Adipose tissue (tissue), 3 donors: ENCODE measurements around the gene C16orf54. TPM values are rescaled to one million over a fixed set of nuclear protein-coding genes. Genes with fewer than 3 reads are reported as not detected.
"Not testable (repeated sequence)": the region's sequence is repeated elsewhere in the genome, so short reads cannot be mapped to it uniquely, and the experiment has no call there.

Experiments
- H3K27ac ChIP-seq: one replicate; pipeline ENCODE4 v1.5.1; 2013; ENCODE audit warnings: low read depth, low read length
- WGBS, 3 donors: extraction: QIAGEN DNeasy Blood & Tissue Kit; methylation state at CpG; one replicate each; pipeline ENCODE4 v1.1.7; 2013; 5-methylcytosine and 5-hydroxymethylcytosine counted together
- polyA plus RNA-seq, 3 donors: library from polyadenylated mRNA; stranded (reverse); fragments of 200-250 nt; gene quantifications; one replicate each; pipeline ENCODE4 v1.2.3, GENCODE V29; 2013
- donor health status: healthy with polysubstance abuse.
- donor health status: Bipolar disorder and iron deficiency.
- donor health status: healthy.

Gene C16orf54
- polyA plus RNA-seq, 3 donors = 0.37 to 2.1 (median 1.6) TPM

DNA sequence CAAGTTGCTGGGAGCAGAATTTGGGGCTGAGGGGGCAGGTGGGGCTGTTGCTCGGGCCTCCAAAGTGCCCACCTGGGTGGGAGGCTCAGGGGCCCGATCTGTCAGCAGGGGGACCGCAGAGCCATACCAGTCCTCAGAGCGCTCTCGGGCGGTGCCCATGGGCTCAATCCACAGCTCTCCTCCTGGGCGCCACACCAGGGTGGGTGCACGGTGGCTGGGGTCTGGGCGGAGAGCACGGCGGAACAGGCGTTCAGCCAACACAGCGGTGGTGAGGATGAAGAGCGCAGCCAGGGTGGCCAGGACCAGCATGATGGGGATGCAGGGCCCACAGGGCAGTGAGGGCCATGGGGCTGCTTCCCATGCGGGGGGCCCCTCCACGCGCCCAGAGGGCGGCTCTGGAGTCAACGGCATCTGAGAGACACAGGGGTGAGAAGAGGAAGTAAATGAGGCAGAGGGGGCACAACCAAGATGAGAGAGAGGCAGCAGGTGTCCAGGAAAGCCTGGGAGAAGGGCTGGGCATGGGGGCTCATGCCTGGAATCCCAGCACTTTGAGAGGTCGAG is 1.2 kb downstream of the C16orf54 start:
- WGBS, 3 donors = 64 to 89% (median 71%) methylated on average over 20 of the region's 20 CpGs
- no peak overlapping the region for H3K27ac ChIP-seq

DNA sequence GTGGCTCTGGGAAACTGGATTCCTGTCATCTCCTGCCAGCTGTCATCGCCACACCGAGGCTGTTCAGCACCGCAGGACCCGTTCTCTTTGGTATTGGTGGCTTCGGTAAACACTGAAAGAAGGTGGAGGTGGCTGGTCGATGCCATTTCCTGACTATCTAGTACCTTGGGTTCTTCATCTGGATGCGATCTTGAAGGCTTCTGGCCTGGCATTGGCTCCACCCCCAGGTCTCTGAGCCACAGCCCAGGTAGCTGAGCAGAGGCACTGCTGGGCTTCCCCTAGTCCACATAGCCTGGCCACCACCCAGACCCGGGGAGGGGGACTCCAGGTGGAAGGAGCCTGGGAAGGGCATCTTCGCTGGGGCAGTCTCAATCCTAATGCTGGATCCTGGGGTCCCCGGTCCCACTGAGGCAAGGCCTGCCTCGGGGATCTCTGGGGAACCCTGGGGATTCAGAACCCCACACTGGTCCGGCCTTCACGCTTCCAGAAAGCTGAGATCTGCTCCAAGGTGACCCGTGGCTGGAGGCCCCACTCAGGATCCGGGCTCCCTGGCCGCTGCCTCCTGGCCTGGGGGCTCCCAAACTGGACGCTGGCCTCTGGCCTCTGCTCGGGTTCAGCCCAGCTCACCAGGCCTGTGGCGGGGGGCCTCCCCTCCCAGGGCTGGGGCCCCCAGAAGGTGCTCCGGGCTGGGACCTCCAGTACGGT is 1.8 kb downstream of the C16orf54 start:
- H3K27ac ChIP-seq = no peak overlapping the region
- 80 to 82% (median 81%) methylated on average over 19 to 21 of the region's 21 CpGs for WGBS, 3 donors

DNA sequence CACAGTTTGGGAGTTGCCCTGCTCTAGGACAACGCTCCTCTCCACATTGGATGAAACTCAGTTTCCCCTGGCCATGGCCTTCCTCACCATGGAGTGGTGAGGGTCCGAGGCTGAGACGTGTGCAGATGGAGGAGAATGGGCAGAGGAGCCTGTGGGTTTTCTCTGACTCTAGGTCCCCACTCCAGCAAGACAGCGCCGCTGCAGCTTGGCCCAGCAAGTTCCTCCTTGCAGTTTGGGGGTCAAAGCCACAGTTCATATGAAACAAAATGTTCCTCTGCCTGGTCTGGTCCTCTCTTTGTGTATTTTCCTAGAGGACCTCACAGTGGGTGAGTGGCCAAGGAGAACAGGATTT is 2.3 kb downstream of the C16orf54 start:
- no peak overlapping the region for H3K27ac ChIP-seq
- WGBS, 3 donors = 59 to 77% (median 69%) methylated on average over 5 of the region's 5 CpGs

DNA sequence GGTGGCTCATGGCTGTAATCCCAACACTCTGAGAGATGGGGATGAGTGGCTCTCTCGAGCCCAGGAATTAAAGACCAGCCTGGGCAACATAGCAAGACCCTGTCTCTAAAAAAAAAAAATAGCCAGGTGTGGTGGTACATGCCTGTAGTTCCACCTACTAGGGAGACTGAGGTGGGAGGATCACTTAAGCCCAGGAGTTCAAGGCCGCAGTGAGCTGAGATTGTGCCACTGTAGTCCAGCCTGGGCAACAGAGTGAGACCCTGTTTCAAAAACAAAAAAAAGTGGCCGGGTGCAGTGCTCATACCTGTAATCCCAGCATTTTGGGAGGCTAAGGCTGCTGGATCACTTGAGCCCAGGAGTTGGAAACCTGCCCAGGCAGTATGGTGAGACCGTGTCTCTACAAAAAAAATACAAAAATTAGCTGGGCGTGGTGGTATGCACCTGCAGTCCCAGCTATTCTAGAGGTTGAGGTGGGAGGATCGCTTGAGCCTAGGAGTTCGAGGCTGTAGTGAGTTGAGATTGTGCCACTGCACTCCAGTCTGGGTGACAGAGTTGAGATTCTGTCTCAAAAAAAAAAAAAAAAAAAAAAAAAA is 3.0 kb downstream of the C16orf54 start:
- 80 to 85% (median 83%) methylated on average over 7 of the region's 7 CpGs for WGBS, 3 donors
- H3K27ac ChIP-seq = no peak overlapping the region

DNA sequence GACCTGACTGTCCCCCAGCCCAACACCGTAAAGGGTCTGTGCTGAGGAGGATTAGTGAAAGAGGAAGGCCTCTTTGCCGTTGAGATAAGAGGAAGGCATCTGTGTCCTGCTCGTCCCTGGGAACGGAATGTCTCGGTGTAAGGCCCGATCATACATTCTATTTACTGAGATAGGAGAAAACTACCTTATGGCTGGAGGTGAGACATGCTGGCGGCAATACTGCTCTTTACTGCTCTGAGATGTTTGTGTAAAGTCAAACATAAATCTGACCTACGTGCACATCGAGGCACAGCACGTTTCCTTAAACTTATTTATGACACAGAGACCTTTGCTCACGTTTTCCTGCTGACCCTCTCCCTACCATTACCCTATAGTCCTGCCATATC is 5.2 kb downstream of the C16orf54 start:
- 44 to 62% (median 47%) methylated on average over 11 of the region's 11 CpGs for WGBS, 3 donors

DNA sequence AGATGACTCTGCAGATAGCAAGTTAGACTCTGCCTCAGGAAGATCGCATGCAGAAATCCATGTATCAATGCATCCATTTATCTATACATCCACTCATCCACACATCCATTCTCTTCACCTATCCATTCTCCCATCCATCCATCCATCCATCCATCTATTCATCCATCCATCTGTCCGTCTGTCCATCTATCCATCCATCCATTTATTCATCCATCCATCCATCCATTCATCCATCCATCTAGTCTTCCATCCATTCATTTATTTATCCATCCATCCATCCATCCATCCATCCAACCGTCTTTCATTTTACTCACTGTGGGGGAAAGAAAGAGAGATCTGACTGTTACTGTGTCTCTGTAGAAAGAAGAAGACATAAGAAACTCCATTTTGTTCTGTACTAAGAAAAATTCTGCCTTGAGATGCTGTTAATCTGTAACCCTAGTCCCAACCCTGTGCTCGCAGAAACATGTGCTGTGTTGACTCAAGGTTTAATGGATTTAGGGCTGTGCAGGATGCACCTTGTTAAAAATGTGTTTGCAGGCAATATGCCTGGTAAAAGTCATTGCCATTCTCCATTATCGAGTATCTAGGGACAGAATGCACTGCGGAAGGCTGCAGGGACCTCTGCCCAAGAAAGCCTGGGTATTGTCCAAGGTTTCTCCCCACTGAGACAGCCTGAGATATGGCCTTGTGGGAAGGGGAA is 5.7 kb downstream of the C16orf54 start:
- H3K27ac ChIP-seq = not testable (repeated sequence)
- WGBS, 3 donors = 63 to 84% (median 76%) methylated on average over 6 of the region's 6 CpGs

More for the DNA sequence above, 5.2 kb downstream of the C16orf54 start:
- H3K27ac ChIP-seq = not testable (repeated sequence)

DNA sequence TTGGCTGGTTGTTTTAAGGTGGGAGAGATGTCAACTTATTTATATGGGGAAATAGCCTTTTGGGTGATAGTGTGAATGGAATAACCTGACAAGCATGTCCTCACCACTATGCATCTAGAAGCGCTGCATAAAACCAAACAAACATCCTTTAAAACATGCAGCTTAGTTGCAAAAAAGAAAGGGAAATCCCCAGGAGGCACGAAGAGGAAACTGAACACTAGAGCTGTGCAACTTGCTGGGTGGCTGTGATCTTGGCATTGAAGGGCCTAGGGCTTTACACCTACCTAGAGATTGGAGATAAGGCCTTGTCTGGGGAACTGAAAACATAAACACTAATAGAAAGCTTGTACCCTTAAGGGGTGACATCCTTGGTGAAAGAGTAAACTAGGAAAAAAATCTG is 7.3 kb downstream of the C16orf54 start:
- no peak overlapping the region for H3K27ac ChIP-seq
- WGBS, 3 donors = 49 to 80% (median 50%) methylated on average over 2 of the region's 2 CpGs

DNA sequence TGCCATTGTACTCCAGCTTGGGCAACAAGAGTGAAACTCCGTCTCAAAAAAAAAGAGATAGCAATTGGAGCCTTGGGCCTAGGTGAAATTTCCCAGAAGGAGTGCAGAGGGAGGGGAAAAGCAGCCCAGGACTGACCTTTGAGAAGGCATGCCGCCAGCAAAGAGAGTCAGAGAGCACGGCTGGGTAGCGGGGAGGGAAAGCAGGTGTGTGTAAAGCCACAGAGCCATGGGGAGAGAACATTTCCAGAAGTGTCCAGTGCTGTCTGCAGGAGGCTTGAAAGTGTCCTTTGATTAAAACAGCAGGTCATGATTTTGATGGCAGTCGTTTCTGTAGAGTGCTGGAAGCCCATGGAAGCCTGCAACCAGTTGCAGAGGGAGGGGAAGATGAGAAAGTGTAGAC is 8.1 kb downstream of the C16orf54 start:
- H3K27ac ChIP-seq = no peak overlapping the region
- WGBS, 3 donors = 39 to 76% (median 73%) methylated on average over 5 of the region's 5 CpGs

DNA sequence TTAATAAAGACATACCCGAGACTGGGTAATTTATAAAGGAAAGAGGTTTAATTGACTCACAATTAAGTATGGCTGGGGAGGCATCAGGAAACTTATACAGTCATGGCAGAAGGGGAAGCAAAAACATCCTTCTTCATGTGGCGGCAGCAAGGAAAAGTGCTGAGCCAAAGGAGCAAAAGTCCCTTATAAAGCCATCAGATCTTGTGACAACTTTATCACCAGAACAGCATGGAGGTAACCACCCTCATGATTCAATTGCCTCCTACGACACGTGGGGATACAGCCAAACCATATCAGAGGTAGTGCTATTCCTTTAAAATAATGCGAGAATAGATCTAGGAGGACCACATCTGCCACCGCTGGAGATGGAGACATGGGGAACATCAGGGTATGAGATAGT is 9.0 kb downstream of the C16orf54 start:
- H3K27ac ChIP-seq = no peak overlapping the region
- 65 to 80% (median 73%) methylated on average over 6 of the region's 6 CpGs for WGBS, 3 donors

DNA sequence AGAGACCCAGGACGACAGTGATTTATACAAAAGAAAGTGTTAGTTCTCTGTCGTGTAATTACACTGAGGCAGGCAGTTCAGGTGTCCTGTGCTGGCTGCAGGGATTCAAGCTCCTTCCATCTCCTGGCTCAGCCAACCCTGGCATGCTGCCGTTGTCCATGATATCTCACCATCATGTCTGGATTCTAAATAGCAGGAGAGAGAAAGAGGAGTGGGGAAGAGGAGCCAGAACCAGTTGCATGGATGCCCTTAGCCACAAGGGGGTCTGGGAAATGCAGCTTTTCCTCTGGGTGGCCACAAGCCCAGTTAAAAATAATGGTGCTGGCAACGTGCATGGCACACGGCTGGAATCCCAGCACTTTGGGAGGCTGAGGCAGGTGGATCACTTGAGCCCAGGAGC is 9.7 kb downstream of the C16orf54 start:
- H3K27ac ChIP-seq = no peak overlapping the region
- WGBS, 3 donors = 45 to 61% (median 57%) methylated on average over 5 of the region's 5 CpGs

DNA sequence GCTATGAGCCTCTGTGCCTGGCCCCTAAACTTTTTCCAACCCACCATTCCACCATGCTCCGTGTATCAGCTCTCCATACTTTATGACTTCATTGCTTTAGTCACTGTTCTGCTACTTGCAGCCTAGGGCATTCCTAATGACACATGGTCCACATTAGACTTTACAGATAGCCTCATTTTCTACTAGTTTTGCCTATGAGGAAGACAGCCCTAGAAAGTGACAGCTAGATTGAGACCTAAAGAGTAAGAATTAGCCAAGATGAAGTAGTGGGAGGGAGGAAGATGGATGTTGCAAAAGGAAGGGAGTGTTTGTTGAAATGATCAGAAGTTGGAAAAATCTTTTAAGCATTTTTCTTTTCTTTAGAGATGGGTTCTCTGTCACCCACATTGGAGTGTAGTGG is 11.0 kb downstream of the C16orf54 start:
- WGBS, 3 donors = 0 to 88% (median 79%) methylated on average over 1 of the region's 1 CpG

DNA sequence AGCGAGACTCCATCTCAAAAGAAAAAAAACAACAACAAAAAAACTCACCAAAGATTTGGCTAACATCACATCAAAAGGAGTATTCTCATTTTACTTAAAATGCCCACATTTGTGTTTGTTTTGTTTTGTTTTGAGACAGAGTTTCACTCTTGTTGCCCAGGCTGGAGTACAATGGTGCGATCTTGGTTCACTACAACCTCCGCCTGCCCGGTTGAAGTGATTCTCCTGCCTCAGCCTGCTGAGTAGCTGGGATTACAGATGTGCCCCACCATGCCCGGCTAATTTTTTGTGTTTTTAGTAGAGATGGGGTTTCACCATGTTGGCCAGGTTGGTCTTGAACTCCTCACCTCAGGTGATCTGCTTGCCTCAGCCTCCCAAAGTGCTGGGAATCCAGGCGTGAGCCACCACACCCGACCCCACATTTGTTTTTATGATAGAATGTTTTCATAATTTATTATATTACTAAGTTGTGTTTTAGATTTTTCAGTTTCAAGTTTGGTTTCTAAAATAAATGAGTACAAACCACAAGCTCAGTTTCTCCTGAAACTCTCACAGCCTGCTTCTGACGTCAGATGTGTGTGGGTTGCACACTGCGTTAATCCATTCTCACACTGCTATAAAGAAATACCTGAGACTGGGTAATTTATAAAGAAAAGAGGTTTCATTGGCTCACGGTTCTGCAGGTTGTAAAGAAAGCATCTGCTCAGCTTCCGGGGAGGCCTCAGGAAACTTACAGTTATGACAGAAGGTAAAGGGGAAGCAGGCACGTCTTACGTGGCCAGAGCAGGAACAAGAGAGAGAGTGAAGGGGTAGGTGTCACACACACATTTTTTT is 13.8 kb downstream of the C16orf54 start:
- WGBS, 3 donors = 67 to 87% (median 72%) methylated on average over 13 of the region's 13 CpGs
- not testable (repeated sequence) for H3K27ac ChIP-seq

More for the DNA sequence above, 11.0 kb downstream of the C16orf54 start:
- H3K27ac ChIP-seq = no peak overlapping the region

DNA sequence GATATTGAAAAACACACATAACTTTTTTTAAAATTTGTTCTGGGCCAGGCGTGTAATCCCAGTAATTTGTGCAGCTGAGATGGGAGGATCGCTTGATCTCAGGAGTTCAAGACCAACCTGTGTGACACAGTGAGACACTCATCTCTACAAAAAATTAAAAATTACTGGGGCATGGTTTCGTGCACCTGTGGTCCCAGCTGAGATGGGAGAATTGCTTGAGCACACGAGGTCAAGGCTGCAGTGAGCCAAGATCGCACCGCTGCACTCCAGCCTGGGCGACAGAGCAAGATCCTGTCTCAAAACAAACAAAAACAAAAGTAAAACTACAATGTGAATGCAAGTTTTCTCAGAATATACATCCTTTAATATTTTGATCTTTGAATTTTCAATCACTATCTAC is 15.1 kb downstream of the C16orf54 start:
- no peak overlapping the region for H3K27ac ChIP-seq
- 62 to 81% (median 77%) methylated on average over 7 of the region's 7 CpGs for WGBS, 3 donors

DNA sequence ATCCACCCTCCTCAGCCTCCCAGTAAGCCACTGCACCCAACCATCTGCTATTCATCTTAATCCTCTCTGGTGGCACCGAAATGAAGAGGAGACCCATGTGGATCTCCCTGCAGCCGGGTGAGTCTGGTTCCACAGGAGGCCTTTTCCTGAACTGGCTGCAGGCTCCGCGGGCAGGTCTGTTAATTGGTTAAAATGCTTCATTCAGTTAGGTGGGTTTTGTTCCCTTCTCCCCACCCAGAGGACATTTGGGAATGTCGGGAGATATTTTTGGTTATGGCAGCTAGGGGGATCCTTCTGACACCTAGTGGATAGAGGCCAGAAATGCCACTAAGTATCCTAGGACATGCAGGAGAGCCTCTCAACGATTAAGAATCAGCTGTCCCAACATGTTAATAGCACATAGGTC is 16.7 kb downstream of the C16orf54 start:
- H3K27ac ChIP-seq = no peak overlapping the region
- 34 to 53% (median 34%) methylated on average over 6 of the region's 6 CpGs for WGBS, 3 donors

DNA sequence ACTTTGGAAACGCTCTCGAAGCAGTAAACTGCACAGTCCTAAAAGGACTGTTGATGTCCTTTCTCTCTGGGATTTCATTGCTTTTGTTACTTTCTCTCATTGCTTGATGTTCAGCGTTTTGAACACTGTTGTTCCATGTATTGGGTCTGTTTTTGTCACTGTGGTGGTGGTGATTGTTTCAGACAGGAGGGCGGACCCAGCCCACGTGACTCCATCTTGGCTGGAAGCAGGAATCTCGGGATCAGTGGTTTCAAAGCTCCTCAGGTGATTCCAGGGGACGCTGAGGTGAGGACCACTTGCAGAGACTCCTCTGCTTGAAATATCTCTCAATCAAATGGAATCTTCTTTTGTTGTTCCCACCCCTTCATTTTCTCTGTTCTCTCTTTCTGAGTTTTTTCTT is 18.3 kb downstream of the C16orf54 start:
- WGBS, 3 donors = 79 to 87% (median 79%) methylated on average over 7 of the region's 7 CpGs
- H3K27ac ChIP-seq = no peak overlapping the region

DNA sequence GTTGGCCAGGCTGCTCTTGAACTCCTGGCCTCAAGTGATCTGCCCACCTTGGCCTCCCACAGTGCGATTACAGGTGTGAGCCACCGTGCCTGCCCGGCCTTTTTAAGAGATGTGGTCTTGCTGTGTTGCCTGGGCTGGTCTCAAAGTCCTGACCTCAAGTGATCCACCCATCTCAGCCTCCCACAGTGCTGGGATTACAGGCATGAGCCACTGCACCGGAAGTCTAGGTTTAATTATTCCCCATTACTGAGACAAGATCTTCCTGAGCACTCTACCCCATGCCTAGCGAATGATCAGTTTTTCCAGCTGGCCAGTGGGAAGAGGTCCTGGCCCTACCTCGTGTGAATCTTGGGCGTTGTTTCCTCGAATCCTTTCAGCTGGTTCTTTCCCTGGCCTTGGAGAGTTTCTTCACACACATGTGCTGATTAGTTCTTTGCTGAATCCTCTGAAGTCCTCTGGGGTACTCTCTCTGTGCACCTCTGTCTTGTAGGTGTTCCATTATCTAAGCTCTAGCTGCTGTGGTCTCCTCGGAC is 18.9 kb downstream of the C16orf54 start:
- WGBS, 3 donors = 54 to 81% (median 81%) methylated on average over 9 of the region's 9 CpGs

DNA sequence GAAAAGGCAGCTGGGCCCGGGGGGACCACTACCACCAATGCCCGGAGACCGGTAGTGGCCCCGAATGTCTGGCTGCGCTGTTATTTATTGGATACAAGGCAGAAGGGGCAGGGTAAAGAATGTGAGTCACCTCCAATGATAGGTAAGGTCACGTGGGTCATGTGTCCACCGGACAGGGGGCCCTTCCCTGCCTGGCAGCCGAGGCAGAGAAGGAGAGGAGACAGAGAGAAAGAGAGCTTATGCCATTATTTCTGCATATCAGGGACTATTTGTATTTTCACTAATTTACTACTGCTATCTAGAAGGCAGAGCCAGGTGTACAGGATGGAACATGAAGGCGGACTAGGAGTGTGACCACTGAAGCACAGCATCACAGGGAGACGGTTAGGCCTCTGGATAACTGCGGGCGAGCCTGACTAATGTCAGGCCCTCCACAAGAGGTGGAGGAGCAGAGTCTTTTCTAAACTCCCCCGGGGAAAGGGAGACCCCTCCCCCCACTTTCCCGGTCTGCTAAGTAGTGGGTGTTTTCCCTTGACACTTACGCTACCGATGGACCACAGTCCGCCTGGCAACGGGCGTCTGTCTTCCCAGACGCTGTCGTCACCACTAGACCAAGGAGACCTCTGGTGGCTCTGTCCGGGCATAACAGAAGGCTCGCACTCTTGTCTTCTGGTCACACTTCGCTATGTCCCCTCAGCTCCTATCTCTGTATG is 24.5 kb downstream of the C16orf54 start:
- 37 to 39% (median 38%) methylated on average over 19 to 23 of the region's 24 CpGs for WGBS, 3 donors

More for the DNA sequence above, 18.9 kb downstream of the C16orf54 start:
- no peak overlapping the region for H3K27ac ChIP-seq

DNA sequence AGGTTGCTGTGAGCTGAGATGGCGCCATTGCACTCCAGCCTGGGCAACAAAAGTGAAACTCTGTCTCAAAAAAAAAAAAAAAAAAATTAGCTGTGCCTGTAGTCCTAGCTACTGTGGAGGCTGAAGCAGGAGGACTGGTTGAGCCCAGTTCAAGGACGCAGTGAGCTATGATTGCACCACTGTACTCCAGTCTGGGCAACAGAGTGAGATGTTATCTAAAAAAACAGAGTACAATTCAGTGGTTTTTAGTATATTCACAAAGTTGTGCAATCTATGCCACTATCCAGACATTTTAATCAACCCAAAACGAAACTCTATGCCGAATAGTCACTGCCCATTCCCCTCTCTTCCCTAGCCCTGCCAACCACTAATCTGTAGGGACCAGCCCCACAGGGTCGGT is 25.1 kb downstream of the C16orf54 start:
- WGBS, 3 donors = 62 to 87% (median 63%) methylated on average over 5 of the region's 5 CpGs
- H3K27ac ChIP-seq = no peak overlapping the region

More for the DNA sequence above, 24.5 kb downstream of the C16orf54 start:
- not testable (repeated sequence) for H3K27ac ChIP-seq
